HG03457 (cell line): ENCODE results near the gene MGAT4B.
"Not testable (repeated sequence)": the region's sequence is repeated elsewhere in the genome, so short reads cannot be mapped to it uniquely, and the experiment has no call there.

ENCODE experiments used
- ATAC-seq: cut with Tn5 transposase; IDR thresholded peaks from one replicate; pipeline ENCODE4 v1.9.1; 2021; ENCODE audit warnings: moderate number of reproducible peaks; ENCODE audit not compliant: unreplicated experiment

Gene MGAT4B

GRCh38 chr5:179806250-179807048 is at the start of gene MGAT4B:
MGAT4B (minus strand) TSS chr5:179806866; CDS start chr5:179806583, 283 bp downstream.
- ATAC-seq, result peak; percentile 54

- ATAC-seq, result no peak
Measured at GRCh38 chr5:179854356-179854755, 47.7 kb upstream of the MGAT4B start.

- ATAC-seq, result peak; percentile 70
Measured at GRCh38 chr5:179852993-179853547, 46.4 kb upstream of the MGAT4B start.

- no peak for ATAC-seq
Measured at GRCh38 chr5:179841621-179842020, 35.0 kb upstream of the MGAT4B start.

GRCh38 chr5:179840766-179841165 is 34.1 kb upstream of the MGAT4B start:
- ATAC-seq, result no peak

- no peak for ATAC-seq
Measured at GRCh38 chr5:179840321-179840720, 33.7 kb upstream of the MGAT4B start.

GRCh38 chr5:179839328-179840256 is 32.9 kb upstream of the MGAT4B start:
- no peak for ATAC-seq

GRCh38 chr5:179837076-179838011 is 30.7 kb upstream of the MGAT4B start:
- ATAC-seq, result no peak

GRCh38 chr5:179836225-179837019 is 29.8 kb upstream of the MGAT4B start:
- ATAC-seq, result no peak

- ATAC-seq, result not testable (repeated sequence)
Measured at GRCh38 chr5:179834871-179835270, 28.2 kb upstream of the MGAT4B start.

GRCh38 chr5:179834120-179834519 is 27.5 kb upstream of the MGAT4B start:
- ATAC-seq, result no peak

GRCh38 chr5:179833709-179834070 is 27.0 kb upstream of the MGAT4B start:
- no peak for ATAC-seq

- no peak for ATAC-seq
Measured at GRCh38 chr5:179833056-179833708, 26.5 kb upstream of the MGAT4B start.

GRCh38 chr5:179832039-179832745 is 25.5 kb upstream of the MGAT4B start:
- ATAC-seq, result no peak

- no peak for ATAC-seq
Measured at GRCh38 chr5:179830818-179831468, 24.3 kb upstream of the MGAT4B start.

- ATAC-seq, result no peak
Measured at GRCh38 chr5:179829732-179830435, 23.2 kb upstream of the MGAT4B start.

GRCh38 chr5:179828756-179829421 is 22.2 kb upstream of the MGAT4B start:
- ATAC-seq, result no peak
